VCaP (cell line): ENCODE data around the gene RING1.

Experiments
- H3K27ac ChIP-seq: fragments of 450-650 bp; 2 replicates; pipeline ENCODE4 v1.5.1; 2017
- CTCF ChIP-seq: fragments of 450-650 bp; conservative IDR thresholded peaks from 2 replicates; pipeline ENCODE4 v1.5.1; 2017; ENCODE audit warnings: mild to moderate bottlenecking, moderate library complexity

The RING1 gene

GRCh38 chr6:33173535-33174180, 34.6 kb upstream of the RING1 start:
- H3K27ac ChIP-seq, result no peak overlapping the region
- no peak for TF ChIP-seq CTCF

- H3K27ac ChIP-seq, result no peak overlapping the region
- no peak for TF ChIP-seq CTCF
Measured at GRCh38 chr6:33174784-33175183, 33.5 kb upstream of the RING1 start.

- no peak for TF ChIP-seq CTCF
- no peak overlapping the region for H3K27ac ChIP-seq
Measured at GRCh38 chr6:33175436-33176069, 32.7 kb upstream of the RING1 start.

DNA sequence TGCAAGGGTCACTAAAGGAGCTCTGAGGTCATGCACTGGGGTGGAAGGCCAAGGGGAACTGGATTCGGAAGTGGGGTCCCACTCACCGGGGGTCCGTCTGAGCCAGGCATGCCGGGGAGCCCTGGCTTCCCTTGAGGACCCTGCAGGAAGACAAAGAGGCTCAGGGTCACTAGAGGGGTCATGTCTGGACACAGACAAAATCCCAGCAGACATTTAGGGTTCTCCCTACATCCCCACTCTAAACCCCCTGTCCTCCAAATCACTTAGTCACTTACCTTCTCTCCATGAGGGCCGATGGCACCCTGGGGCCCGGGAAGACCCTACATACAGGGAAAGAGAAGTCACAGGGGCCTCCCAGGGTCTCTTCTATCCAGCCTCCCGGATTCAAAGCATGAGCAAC, 31.4 kb upstream of the RING1 start:
- TF ChIP-seq CTCF, result no peak
- no peak overlapping the region for H3K27ac ChIP-seq

GRCh38 chr6:33177552-33178446, 30.5 kb upstream of the RING1 start:
- TF ChIP-seq CTCF, result no peak
- no peak overlapping the region for H3K27ac ChIP-seq

DNA sequence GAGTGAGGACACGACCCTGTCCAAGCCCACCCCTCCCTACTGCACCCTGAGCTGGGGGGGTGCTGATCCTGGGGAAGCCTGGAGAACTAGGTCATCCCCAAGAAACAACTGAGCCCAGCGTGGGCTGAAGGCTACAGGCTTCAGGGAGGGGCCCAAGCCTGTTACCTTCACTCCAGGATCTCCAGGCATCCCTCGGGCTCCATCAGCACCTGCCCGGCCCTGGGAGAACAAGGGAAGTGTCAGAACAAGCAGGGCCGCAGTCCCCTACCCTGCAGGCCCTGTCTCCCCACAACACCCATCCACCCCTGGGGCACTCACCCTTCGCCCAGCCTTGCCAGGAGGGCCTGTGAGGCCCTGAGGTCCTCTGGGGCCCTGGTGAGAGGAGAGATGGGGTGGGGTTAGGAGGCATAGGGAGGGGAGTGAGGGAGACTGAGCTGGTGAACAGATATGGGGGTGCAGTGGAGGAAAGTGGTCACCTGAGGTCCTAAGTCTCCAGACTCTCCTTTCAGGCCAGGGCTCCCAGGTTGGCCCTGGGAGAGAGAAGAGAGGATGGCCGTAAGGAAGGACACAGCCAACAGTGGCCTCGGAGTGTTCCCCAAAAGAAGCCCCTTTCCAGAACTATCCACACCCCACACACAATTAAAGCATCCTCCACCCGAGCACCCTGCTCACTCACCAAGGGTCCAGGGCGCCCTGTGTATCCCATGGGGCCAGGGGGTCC, 29.4 kb upstream of the RING1 start:
- H3K27ac ChIP-seq, result no peak overlapping the region

More for the DNA sequence above, 29.4 kb upstream of the RING1 start:
- no peak for TF ChIP-seq CTCF
